GM12872 (cell line): ENCODE data around the gene RNF8.
A peak's percentile ranks its signal among the peaks of the same experiment; 100 is the strongest.

Experiments used
- TF ChIP-seq, protein P1 (sequence below): IDR thresholded peaks from 3 replicates; pipeline ENCODE4 v1.5.1; 2011; ENCODE audit warnings: low read depth, mild to moderate bottlenecking, low read length, moderate library complexity; ENCODE audit not compliant: insufficient read depth

Gene RNF8

DNA sequence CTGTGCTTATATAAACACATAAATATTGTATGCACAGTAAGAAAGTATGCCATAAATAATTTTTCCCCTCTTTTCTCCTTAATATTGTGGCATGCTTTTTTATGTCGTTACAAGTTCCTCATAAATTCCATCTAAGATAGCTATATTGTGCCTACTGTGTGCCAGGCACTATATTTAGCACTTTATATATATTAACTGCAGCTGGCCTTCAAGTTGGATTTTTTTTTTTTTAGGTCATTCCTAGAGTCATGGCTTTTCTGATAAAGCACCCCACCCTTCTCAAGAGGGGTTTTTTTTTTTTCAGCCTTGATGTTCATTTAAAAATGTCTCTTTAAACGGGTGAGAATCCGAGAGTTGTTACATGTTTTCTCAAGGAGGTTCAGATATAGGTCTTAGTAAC is 42.8 kb upstream of the RNF8 start:
- TF ChIP-seq, protein P1, sequence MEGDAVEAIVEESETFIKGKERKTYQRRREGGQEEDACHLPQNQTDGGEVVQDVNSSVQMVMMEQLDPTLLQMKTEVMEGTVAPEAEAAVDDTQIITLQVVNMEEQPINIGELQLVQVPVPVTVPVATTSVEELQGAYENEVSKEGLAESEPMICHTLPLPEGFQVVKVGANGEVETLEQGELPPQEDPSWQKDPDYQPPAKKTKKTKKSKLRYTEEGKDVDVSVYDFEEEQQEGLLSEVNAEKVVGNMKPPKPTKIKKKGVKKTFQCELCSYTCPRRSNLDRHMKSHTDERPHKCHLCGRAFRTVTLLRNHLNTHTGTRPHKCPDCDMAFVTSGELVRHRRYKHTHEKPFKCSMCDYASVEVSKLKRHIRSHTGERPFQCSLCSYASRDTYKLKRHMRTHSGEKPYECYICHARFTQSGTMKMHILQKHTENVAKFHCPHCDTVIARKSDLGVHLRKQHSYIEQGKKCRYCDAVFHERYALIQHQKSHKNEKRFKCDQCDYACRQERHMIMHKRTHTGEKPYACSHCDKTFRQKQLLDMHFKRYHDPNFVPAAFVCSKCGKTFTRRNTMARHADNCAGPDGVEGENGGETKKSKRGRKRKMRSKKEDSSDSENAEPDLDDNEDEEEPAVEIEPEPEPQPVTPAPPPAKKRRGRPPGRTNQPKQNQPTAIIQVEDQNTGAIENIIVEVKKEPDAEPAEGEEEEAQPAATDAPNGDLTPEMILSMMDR = no peak

DNA sequence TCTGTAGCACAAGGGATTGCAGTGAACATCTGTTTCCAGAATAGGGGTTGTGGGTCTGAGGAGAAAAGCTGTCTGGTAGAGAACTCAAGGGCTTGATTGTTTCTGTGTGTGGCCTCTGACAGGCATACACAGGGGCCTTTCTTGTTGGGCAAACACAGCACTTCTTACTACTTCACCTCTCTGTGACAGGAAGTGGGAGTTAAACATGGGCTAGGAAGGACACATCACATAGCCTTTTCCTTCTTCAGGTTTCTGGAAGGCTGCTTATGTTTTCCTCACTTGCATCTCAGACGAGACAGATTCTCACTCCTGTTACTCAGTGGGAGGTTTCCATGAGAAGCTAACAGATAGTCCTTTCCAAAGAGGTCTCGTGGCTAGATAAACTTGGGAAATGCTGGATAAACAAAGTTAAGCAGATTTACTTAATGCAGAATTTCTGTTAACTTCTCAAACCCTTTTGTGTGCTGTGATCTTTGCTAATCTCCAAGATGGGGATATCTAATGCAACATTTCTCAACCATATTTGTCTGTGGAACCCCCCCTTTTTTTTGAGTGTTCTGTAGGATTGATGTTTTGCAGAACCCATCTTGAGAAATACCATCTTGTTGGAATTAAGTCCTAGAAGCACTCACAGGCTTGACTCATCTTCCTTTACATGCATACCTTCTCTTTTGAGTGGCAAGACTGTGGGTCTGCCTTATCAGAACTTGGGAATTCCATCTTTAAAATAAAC is 41.9 kb upstream of the RNF8 start:
- TF ChIP-seq, protein P1 = no peak

DNA sequence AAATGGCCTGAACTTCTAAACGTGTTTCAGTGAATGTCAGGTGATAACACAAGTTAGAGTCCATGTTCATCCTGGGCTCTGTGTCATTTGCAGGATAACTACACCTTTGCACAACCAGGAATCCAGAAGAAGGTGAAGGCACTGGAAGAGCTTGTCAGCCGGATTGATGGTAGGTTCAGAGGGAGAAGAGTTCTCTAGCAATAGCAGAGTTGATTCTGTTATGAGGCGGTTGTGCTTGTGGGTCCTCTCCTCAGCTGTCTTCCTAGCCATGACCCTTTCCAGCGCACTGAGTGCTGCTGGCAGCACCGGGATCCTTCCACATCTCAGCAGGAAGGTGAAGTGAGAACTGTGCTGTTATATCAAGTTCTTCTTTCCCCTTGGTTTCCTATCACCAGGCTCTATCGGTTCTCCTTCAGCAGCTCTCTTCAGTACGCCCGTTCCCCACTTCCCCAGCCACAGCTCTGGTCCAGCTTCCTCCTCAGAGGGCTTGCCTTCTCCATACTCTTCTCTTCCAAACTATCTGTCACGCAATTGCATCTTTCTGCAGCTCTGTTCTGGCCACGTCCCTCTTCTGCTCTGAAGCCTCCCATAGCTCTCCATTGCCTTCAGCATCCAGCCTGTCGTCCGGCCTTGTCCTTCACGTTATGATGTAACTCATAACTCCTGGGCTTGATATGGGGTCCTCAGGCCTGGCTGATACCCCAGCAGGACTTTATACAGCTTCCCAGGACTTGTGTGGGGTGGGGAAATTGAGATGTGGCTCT is 39.9 kb upstream of the RNF8 start:
- TF ChIP-seq, protein P1 = no peak

DNA sequence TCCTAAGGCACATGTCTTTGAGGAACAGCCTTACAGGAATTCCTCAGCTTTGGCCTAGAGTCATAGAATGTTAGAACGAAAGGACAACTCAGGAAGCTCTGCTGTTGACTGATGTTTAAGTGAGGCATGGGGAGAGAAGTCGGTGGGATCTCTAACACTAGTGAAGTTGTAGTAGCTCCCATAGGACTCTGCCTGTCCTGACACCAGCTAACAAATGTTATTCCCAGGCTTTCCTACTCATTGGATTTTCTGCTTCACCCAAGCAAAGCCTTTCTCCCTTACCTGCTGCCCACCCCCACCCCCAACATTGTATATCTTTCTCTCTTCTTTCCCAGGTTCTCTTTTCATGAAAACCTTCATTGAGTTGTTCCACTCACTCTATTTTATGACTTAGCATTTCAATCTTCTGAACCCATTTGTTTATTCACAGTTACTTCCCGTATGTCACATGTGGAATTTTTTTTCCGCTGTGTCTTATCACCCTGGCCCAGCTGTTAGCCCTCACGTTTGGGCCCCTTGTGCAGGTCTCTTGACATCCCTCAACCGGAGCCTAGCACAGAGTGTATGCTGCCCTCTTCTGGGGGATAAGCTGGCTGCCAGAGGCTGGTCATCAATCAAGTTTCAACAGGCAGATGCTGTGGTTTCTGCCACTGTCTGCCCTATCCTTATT is 39.2 kb upstream of the RNF8 start:
- TF ChIP-seq, protein P1 = peak; percentile 82

DNA sequence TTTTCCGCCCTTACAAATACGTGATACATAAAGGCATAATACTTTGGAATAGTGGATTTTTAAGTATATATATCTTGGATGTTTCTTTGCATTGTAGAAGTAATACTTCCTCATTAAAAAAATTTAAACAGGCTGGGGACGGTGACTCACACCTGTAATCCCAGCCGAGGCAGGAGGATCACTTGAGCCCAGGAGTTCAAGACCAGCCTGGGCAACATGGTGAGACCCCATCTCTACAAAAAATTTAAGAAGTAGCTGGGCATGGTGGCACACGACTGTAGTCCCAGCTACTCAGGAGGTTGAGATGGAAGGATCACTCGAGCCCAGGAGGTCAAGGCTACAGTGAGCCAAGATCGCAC is 38.6 kb upstream of the RNF8 start:
- TF ChIP-seq, protein P1 = no peak

DNA sequence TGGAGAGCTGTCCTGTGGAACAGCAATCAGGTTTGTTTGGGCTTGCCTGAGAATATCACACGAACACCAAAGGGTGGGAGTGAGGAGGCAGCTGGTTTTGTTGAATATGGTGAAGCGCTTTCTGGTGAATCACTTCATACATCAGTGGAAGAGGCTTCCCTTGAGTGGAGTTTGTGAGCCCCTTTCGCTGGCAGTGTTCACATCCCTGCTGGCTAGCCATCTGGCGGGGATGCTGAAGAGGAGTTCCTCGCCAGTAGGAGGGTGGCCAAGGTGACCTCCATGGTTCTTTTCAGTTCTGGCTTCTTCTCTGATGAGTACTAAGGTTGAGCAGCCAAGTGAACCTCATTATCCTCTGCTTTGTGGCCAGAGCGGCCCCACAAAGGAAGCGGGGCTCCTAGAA is 37.7 kb upstream of the RNF8 start:
- TF ChIP-seq, protein P1 = no peak

DNA sequence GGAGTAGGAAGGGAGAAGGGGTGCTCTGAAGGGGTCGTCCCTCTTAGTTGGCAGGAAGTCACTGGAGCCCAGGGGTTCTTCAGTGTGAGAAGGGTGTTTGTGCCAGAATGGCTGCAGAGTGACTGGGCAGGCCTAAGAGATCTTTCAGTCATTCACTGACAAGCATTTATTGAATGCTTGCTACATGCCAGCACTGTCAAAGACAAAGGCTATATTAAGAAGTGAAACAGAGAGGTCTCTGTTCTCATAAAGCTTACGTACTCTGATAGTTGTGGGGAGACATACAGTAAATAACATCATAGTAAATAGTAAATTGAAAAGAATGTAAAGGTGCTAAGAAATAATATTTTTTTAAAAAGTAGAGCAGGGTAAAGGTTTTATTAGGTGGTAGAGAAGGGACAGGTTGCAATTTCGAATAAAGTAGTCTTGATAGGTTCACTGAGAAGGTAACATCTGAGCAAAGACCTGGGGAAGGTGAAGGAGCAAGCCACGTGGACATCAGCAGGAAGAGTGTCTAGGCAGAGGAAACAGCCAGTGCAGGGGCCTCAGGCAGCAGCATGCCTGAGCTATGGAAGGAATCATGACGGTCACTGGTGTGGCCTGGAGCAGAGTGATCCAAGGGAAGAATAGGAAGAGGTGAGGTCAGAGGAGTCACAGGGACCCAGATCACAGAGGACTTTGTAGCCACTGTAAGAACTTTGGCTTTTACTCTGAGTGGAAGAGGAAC is 36.3 kb upstream of the RNF8 start:
- TF ChIP-seq, protein P1 = no peak
